Mesothelial cell of epicardium (in vitro differentiated cells): Measurements from ENCODE around the gene YTHDC2. TPM values are rescaled to one million over a fixed set of nuclear protein-coding genes. Genes with fewer than 3 reads are reported as not detected.

Source experiments
- DNase-seq, 2 experiments: peaks; one replicate each; pipeline ENCODE4 v3.0.0; 2021; ENCODE audit warnings: low spot score in 2 of 2; ENCODE audit not compliant: unreplicated experiment in 2 of 2
- H3K27ac Mint-ChIP-seq: 2 replicates; pipeline ENCODE4 v1.8.0; 2021; ENCODE audit warnings: mixed read lengths
- H3K27me3 Mint-ChIP-seq: 2 replicates; pipeline ENCODE4 v1.8.0; 2021; ENCODE audit warnings: low read depth, mixed read lengths
- H3K36me3 Mint-ChIP-seq: 2 replicates; pipeline ENCODE4 v1.8.0; 2021; ENCODE audit warnings: mixed read lengths
- H3K4me1 Mint-ChIP-seq: 2 replicates; pipeline ENCODE4 v1.8.0; 2021; ENCODE audit warnings: mixed read lengths
- H3K4me3 Mint-ChIP-seq: 2 replicates; pipeline ENCODE4 v1.8.0; 2021; ENCODE audit warnings: mild to moderate bottlenecking, moderate library complexity, mixed read lengths
- H3K9me3 Mint-ChIP-seq: 2 replicates; pipeline ENCODE4 v1.8.0; 2021; ENCODE audit warnings: mixed read lengths
- CTCF ChIP-seq: fragments of 200-600 bp; sonication (generic); IDR thresholded peaks from one replicate; pipeline ENCODE4 v1.5.0; 2021; ENCODE audit warnings: antibody characterized with exemption; ENCODE audit not compliant: unreplicated experiment
- total RNA-seq: library from RNA; stranded (reverse); gene quantifications from 3 replicates; pipeline ENCODE4 v1.2.1, GENCODE V29; 2021

Gene YTHDC2
- total RNA-seq, 1 donor from 2014 or later = 38.2 TPM

GRCh38 chr5:113493446-113493845 lies 20.0 kb upstream of the YTHDC2 start:
- Mint-ChIP-seq H3K27ac (no peak overlapping the region), H3K4me1 (peaks cover under 1% of the 10 kb centered on the region), H3K36me3 (peaks cover 7% of the 10 kb centered on the region), H3K9me3 (peaks cover 21% of the 10 kb centered on the region), H3K27me3 (peaks cover 38% of the 10 kb centered on the region), H3K4me3 (no peak overlapping the region)
- no peak for DNase-seq
- TF ChIP-seq CTCF = no peak

- Mint-ChIP-seq H3K36me3 (peaks cover 6% of the 10 kb centered on the region), H3K4me1 (no peaks in the 10 kb centered on the region), H3K27me3 (peaks cover 47% of the 10 kb centered on the region), H3K9me3 (peaks cover 24% of the 10 kb centered on the region), H3K4me3 (no peak overlapping the region), H3K27ac (no peak overlapping the region)
- TF ChIP-seq CTCF = no peak
- no peak for DNase-seq
Measured at GRCh38 chr5:113495422-113495841, 18.1 kb upstream of the YTHDC2 start.

- Mint-ChIP-seq H3K36me3 (peaks cover 2% of the 10 kb centered on the region), H3K27me3 (peaks cover 46% of the 10 kb centered on the region), H3K4me1 (no peaks in the 10 kb centered on the region), H3K9me3 (peaks cover 31% of the 10 kb centered on the region), H3K4me3 (no peak overlapping the region), H3K27ac (no peak overlapping the region)
- TF ChIP-seq CTCF = no peak
- DNase-seq = no peak
Measured at GRCh38 chr5:113502073-113502472, 11.4 kb upstream of the YTHDC2 start.

- H3K4me3 Mint-ChIP-seq = no peak overlapping the region
- peaks cover 46% of the 10 kb centered on the region for H3K27me3 Mint-ChIP-seq
- peaks cover 31% of the 10 kb centered on the region for H3K9me3 Mint-ChIP-seq
- H3K4me1 Mint-ChIP-seq = no peaks in the 10 kb centered on the region
- no peak for TF ChIP-seq CTCF
- no peak overlapping the region for H3K27ac Mint-ChIP-seq
- DNase-seq = no peak
- peaks cover 2% of the 10 kb centered on the region for H3K36me3 Mint-ChIP-seq
Measured at GRCh38 chr5:113503146-113503545, 10.3 kb upstream of the YTHDC2 start.

- H3K27me3 Mint-ChIP-seq = peaks cover 47% of the 10 kb centered on the region
- H3K4me1 Mint-ChIP-seq = no peaks in the 10 kb centered on the region
- peaks cover 21% of the 10 kb centered on the region for H3K9me3 Mint-ChIP-seq
- TF ChIP-seq CTCF = no peak
- DNase-seq = no peak
- no peak overlapping the region for H3K4me3 Mint-ChIP-seq
- H3K27ac Mint-ChIP-seq = no peak overlapping the region
- H3K36me3 Mint-ChIP-seq = peaks cover 2% of the 10 kb centered on the region
Measured at GRCh38 chr5:113505181-113505580, 8.3 kb upstream of the YTHDC2 start.

- H3K4me3 Mint-ChIP-seq = no peak overlapping the region
- no peak for TF ChIP-seq CTCF
- no peaks in the 10 kb centered on the region for H3K36me3 Mint-ChIP-seq
- no peak overlapping the region for H3K27ac Mint-ChIP-seq
- peaks cover 38% of the 10 kb centered on the region for H3K27me3 Mint-ChIP-seq
- H3K9me3 Mint-ChIP-seq = no peaks in the 10 kb centered on the region
- no peaks in the 10 kb centered on the region for H3K4me1 Mint-ChIP-seq
- DNase-seq = no peak
Measured at GRCh38 chr5:113507601-113508000, 5.9 kb upstream of the YTHDC2 start.
